T-helper 1 cell (primary cell): Measurements from ENCODE around the gene HEPN1.

ENCODE experiments used
- DNase-seq, 5 donors: peaks; one replicate each; pipeline ENCODE4 v3.0.0-alpha.2; 2012 to 2020

Gene HEPN1

DNA sequence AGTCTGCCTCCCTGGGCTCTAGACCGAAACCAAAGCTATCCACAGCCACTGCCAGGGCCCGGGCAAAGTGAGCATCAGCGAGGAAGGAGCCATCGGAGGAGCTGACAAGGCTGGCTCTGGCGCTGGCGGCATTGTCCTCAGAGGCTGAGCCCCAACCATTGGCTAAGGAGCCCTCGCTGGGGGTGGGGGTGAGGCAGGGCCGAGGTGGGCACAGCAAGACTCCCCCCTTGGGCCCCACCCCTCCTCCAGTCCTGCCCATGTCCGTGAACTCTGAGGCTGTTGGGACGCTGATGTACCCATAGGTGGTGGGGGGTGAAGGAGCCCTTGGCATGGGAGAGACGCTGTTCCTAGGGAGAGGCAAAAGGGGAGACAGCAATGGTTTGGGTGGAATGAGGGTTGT lies 32.6 kb upstream of the HEPN1 start:
- no peak for DNase-seq

DNA sequence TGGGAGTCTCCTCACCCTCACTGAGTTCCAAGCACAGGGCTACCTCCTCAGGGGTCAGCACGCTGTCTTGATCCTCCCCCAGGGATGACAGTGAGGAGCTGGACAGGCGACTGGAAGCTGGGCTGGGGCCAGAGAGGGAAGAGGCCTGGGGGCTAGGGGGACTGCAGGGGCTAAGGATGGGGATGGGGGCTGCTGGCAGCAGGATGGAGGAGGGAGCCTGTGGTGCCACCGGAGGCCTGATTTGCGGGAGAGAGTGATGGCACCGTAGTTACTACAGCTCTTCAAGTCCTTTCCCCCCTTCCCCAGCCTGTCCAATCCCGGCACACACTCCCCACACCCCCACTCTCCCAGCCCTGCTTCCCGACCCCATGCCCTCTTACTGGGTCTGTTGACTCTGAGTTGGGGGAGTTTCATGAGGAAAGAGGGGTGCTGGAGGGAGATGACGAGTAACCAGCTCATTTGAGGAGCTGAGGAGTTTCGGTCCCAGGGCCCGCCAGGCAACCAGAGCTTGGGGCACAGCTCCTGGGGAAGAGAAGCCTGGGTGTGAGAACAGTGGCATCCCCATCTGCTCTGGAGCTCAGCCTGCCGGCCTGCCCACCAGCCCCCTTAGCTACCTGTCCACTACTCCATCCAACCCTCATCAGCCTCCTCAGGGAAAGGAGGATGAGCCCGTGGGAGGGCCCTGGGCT lies 31.9 kb upstream of the HEPN1 start:
- DNase-seq = no peak

DNA sequence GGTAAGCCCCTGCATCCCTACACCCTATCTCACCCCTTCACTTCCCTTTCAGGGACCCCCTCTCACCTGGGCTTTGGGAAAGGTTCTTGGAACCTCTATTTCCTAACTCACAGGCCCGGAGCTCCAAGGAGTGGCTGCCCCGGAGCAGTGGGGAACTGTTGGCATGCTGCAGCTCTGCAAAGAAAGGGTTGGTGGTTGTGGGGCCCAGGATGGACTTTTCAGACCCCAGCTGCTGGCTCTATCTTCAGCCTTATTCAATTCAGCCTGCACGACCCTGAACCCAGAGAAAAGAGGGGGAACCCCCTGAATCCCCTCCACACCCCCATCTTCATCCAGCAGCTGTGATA lies 31.4 kb upstream of the HEPN1 start:
- no peak for DNase-seq

DNA sequence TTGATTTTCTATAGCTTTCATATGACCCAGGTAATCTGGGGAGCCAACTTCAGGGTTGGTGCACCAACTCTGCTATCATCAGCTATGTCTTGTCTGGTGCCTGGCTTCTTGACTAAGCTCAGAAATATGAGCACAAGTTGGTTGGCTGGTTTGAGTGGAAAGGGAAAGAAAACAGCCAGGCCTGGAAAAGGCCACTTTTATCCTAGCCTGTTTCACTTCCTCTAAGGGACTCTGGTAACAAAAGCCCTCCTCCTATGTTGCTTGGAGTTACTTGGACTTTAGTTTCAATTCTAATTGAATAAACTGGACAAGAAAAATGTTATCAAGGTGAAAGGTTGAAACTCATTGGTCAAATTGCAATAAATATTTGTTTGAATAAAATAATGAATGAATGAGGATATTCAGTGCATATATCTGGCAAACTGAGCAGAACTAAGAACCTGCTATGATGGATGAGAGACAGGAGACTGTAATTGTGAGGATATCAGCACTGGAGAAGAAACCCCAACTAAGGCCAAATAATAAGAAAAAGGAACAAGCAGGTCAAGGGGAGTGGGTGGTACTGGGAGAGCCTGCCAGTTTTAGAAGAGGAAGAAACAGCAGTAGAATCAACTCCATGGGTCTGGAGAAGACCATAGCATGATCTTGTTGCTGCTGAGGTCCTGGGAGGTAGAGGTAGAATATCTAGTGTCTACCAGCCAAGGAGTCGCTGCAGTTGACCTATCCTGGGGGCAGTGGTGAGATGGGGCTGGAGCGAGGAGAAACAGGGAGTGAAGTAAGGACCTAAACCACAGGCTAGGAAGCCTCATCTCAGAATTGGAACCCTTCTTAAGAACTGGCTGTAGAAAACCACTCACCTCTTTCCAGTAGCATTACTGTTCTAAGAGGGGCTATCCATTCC lies 29.6 kb upstream of the HEPN1 start:
- no peak for DNase-seq

DNA sequence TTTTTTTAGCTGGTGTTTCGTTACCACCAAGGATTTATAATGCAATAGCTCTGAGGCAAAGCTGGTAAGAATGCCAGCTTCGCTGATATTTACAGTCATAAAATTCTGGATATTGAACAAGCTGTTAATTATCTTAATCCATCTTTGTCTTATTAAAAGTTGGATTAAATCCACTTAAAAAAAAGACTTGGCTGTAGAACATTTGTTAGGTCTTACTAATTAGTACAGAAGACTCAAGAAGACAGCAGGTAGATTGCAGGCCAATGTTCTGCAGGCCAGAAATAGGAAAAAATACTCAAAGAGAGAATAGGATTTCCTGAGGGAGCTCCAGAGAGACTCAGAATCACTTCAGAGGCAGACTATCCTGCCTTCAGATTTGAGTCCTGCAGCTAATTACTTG lies 28.9 kb upstream of the HEPN1 start:
- DNase-seq = no peak

DNA sequence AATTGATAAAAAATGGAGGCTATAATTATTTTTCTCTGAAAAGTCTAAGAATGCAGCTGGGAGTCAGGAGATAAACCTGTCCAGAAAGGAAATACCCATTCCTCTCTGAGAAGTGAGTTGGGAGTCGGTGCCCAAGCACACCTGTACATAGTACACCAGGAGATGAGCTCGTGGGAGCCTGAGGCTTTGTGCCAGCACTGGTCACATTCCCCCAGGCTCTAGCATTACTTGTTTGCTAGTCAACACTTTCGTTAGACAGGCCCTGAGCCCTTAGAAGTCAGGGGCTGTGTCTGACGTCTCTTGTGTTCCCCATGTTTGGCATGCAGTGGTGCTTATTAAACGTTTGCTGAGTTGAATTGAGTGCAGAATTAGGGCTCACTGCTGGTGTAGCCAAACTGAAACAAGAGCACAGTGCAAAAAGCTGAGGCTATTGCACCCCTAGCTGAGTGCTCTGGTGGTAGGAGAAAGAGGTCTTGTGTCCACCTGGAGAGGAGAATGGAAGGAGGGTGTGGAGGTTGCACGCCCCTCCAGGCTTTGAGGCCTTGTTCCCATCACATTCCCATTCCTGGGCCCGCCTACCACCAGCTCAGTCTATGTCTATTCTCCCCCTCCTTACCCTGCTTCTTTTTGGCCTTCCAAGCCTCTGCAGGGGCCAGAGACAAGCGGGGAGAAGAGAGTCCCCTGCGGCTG lies 28.2 kb upstream of the HEPN1 start:
- no peak for DNase-seq

DNA sequence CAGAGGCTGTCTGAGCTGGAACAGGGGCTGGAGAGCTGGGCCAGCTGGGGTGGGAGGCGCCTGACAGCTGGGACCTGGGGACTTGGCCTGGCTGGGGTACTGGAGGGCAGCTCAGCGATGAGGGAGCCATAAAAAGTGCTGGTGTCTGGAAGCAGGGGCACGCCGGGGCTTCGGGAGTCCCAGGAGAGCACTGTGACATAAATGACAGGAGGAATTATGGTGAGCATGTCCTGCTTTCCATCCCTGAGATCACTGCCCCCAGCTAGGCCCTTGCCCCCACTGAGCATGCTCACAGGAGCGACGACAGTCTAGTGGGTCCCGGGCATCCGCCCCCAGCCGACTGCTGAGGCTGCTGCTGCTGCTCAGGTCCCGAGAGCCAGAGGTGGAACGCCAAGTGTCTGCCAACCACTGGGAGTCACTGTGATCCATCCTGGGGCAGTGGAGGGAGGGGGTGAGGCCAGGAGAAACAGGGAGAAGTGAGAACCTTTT lies 27.6 kb upstream of the HEPN1 start:
- no peak for DNase-seq

DNA sequence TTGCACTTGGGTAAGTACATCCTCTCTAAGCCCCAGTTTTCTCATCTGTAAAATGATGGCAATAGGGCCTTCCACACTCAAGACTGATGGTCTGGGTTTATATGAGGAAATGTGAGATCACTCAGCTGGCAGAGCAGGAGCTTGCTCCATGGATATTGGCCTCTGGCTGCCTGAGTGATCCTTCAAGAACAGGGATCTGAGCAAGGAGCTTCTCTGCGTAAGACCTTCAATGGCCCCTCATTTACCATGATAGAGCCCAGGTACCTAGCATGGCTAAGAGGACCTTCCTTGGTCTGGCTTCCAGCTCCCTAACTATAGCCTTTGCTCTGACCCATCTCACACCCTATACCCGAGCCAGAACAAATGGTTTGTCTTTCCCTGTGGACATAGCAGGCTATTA lies 26.9 kb upstream of the HEPN1 start:
- no peak for DNase-seq

DNA sequence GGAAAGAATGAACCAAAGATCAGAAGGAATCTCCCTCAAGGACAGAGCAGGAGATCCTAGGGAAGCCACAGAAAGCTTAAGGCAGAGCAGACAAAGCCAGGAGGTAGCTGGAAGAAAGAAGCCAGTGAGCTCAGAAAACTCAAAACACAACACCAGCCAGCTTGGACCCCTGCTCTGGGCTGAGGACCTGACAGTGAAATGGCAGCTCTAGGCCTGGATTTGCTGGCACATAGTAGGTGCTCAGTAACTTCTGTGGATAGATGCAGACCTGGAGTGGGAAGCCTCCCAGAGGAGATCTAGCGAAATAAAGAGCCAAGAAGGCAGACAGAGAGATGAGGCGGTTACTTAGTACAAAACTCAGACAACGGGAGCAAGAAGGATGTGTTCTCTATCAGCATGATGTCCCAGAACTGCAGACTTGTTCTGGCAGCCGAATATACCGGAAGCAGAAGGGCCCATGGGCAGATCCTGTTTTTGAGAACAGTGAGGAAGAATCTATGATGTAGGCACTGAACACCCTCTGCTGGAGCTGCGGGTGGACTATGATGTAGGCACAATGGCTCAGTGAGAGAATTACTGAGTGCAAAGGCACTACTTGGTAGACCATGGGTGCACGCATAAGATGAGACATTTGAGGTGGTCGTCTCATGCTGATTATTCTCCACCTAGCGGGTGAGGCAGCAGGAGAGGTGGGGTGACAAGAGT lies 26.1 kb upstream of the HEPN1 start:
- no peak for DNase-seq

DNA sequence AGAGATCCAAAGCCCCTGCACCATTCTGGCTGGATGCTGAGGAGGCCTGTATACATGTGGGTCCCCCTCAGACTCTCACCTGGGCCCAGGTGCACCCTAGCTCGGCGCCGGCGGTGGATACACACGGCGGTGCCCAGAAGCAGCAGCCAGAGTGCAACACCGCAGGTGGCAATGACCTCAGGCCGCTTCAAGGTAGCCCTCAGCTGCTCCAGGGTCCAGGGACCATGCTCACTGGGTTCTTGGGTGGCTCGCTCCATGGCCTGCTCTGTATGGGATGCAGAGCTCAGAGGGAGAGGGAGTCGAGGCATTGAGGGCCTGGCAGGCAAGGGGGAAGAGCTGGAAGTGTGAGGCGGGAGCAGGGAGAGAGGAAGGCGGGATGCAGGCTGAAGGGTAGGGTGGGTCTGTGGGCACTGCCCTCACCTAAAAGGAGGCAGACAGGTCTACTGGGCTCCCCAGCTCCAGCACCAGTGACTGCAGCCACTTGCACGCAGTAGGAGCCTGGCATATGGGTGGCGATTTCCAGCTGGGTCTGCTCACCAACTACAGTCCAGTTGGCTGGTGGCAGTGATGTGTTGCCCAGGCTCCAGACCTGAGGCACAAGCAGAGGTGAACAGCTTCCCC lies 25.2 kb upstream of the HEPN1 start:
- no peak for DNase-seq

DNA sequence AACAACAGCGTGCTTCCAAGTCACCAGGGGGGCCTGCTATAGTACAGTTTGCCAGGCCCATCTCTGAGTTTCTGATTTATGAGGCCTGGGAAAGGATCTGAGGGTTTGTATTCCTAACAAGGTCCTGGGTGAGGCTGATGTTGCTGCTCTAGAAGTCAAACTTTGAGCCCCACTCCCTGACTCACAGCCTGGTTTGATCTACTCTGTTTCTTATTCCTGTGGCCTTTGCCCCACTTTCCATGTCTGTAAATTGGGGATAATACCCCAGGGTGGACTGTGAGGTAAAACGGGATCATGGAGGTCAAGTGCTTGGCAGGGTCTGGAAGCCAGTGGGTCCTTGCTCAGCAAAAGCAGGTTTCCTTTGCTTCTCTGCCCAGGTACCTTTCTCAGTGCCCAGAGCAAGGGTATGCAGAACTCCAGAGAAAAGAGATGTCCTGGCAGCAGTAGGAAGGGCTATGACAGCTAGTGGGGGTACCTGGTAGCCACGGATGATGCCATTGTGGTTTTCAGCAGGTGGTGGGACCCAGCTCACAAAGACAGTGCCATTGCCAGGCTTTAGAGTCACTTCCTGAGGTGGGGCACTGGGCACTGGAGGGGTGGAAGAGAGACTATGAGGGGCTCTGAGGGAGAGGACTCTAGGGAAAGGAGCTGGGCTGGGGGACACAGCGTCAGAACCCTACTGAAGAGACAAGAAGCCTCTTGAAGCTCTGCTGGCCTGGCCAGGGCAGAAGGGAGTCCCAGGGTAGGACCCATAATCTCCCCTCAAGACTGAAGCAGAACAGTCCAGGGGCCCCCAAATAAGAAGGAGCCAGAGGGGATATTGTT lies 24.2 kb upstream of the HEPN1 start:
- DNase-seq = no peak

DNA sequence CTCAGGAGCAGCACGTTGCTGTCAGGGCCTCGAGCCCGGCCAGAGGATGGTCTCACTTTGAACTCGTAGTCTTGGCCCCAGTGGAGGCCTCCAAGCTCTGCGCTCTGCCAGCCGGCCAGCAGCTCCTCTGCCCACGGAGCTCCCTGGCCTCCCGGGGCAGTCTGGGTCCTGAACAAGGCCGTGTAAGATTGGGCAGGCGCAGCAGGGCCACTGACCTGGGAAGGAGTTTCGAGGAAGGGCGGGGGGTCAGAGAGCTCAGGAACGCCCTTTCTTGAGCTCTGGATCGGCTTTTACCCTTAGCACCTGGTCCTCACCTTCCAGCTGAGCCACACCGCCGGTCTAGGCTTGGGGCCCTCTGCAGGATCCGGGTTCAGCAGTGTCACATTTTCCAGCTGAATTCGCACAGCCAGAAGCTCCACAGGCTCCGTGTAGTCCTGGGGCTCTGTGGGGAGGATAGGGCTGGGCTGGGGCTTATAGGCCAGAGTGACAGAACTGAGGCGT lies 23.5 kb upstream of the HEPN1 start:
- DNase-seq = no peak

DNA sequence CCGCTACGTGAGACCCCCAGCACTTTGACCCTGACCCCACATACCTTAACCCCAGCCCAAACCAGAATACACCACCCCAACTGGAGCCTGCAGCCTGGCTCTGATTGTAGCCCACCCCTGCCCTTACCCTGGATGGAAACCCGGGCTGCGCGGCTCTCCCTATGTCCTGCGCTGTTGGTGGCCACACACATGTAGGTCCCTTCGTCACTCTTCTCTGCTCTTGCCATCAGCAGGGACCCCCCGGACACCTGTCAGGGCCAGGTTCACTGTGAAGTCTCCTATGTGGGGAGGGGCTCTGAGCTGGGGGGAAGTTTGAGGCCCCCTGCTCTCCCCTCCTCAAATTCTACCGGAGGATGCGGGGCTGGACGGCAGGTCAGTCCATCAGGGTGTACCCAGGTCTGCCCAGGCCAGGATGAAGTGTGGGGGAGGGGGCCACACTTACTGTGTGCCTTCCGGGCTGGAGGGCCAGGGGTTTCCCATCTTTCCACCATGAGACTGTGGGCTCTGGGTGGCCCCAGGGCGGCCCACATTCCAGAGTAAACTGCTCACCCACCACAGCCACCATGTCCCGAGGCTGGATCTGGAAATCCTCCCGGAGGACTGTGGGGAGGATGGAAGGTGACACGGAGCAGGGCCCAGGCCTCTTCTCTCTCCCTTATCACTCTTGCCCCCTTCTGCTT lies 22.8 kb upstream of the HEPN1 start:
- no peak for DNase-seq

DNA sequence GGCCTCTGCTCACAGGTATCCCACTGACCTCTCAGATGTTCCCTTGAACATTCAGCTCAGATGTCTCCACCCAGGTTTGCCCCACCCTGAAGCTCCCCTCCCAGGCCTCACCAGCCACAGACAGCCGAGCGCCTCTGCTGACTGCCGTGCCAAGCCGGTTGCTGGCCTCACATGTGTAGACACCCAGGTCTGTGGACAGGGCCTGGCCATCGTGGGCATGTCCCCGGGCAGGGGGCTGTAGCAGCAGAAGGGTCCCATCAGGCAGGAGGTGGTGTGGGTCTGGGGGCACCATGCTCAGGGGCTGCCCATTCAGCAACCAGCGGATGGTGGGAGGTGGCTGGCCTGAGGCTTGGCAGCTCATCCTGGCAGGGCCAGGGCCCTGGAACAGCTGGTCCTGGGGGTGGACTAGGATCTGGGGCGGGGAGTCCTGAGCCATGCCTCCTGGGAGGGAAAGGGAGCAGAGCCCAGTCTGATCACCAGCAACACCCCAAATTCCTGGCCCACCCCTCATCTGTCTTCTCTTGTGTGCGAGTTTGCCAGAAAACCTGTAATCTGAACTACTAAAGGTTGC lies 22.1 kb upstream of the HEPN1 start:
- DNase-seq = no peak

DNA sequence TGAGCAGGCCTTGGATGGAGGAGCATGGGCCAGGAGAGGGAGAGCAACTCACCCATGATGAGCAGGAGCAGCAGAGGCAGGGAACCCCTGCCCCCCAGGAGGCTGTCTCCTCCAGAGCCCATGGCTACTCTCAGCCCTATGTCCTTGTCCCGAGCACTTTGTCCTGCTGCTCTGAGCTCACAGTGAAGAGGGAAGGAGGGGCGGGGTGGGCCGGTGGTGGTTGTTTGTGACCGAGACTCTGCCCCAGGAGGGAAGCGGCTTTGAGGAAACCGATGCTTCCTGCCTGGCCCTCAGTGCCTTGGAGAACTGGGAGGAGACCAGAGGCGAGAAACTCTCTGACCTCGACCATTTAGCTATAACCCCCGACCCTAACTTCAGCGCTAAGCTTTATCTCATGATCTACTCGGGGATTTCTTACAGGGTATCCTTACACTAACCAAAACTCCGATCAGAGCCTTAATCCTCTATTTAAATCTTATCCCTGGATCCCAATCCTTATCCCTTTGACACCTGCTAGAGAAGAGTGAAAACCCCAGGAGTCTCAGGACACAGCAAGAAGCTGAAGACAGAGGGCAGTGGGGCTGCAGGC lies 21.3 kb upstream of the HEPN1 start, which contains the start of gene ROBO4:
ROBO4 (minus strand) TSS at position 192 of the 589 bp plus-strand sequence; CDS start at position 122, 70 bp downstream.
- DNase-seq = no peak

DNA sequence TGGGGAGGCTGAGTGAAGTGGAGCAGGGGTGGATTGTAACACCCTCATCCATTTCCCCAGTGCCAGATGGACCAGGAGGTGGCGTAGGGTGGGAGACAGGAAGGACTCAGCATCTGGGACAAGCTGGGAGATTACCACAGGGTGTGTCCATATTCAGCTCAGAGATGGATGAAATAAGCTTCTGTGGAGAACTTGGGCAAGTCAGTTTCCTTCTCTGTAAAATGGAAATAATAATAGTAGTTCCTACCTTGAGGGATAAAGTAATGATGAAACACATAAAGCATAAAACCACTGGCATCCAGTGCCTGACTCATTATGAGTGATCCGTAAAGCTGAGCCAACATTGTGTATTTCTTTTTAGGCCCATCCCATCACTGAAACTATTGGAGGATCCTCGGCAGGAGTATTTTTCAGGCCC lies 20.8 kb upstream of the HEPN1 start:
- no peak for DNase-seq

DNA sequence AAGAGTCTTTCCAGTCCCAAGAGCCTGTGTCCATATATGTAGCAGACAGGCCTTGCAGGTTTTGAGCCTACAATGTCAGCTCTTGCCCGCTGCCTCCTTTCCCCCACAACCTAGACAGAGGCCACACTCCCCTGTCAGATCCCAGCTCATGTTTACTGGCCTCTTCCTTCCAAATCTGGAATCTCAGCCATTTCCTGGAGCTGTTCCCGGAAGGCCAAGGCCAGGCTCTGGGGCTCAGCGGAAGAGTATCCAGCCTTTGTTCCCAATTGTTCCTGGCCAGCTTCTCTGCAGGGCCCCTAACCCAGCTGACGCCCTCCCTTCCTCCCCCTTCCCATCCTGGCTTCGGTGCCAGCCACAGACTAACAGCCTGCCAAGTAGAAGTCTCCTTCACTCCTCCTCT lies 20.3 kb upstream of the HEPN1 start:
- no peak for DNase-seq

DNA sequence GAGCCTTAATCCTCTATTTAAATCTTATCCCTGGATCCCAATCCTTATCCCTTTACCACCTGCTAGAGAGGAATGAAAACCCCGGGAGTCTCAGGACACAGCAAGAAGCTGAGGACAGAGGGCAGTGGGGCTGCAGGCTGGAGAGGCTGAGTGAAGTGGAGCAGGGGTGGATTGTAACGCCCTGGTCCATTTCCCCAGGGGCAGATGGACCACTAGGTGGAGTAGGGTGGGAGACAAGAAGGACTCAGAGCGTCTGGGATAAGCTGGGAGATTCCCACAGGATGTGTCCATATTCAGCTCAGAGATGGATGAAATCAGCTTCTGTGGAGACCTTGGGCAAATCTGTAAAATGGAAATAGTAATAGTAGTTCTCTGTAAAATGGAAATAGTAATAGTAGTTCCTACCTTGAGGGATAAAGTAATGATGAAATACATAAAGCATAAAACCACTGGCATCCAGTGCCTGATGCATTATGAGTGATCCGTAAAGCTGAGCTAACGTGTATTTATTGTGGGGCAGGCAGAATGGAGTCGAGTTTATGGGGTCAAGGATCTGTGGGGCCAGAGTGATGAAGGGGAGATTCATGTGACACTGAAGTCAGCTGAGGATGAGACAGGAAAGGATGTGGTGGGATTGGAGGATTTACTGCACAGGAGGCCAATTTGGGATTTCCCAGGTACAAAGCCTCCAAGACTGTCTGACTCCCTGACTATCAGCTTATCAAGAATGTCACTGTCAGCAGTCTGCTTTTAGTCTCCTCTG lies 19.5 kb upstream of the HEPN1 start:
- no peak for DNase-seq

DNA sequence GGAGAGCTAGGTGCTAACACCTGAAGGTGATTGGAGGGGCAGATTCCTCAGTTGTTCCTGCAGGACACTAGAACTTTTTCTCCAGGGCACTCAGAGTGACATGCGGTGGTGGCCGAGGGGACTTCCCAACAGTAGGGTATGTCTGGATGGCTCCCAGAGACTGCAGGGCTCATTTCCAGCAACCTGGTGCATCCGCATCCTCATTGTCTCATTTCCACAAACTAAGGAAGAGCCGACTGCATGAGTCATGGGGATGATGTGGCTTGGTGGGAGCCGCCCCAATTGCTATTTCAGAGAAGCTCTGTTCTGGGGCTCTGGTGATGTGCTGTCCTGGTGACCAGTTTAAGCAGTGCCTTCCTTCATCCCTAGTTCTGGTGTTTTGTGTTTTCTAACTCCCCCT lies 18.6 kb upstream of the HEPN1 start:
- DNase-seq = no peak
